GM12891 (cell line): ENCODE results near the gene ALDH3B2.

Experiments used
- POLR2AphosphoS5 ChIP-seq: IDR thresholded peaks from 2 replicates; pipeline ENCODE4 v1.6.1; 2011; ENCODE audit warnings: low read depth, low read length, control low read depth
- TAF1 ChIP-seq: IDR thresholded peaks from 2 replicates; pipeline ENCODE4 v1.6.1; 2011; ENCODE audit warnings: low read depth, low read length, control low read depth

GRCh38 chr11:67662835-67663531, 11.4 kb downstream of the ALDH3B2 start:
- TF ChIP-seq POLR2AphosphoS5 = no peak
- no peak for TF ChIP-seq TAF1
